GM08714 (cell line): ENCODE results near the gene MKLN1.
A peak's percentile ranks its signal among the peaks of the same experiment; 100 is the strongest.
"Not testable (repeated sequence)": the region's sequence is repeated elsewhere in the genome, so short reads cannot be mapped to it uniquely, and the experiment has no call there.

Source experiments
- H3K4me3 ChIP-seq: fragments of 200-500 bp; sonication (Bioruptor generic); 2 replicates; pipeline ENCODE4 v1.5.1; 2014; ENCODE audit warnings: mild to moderate bottlenecking, low read length, inconsistent platforms
- ZNF274 ChIP-seq: IDR thresholded peaks from 2 replicates; pipeline ENCODE4 v1.6.1; 2012; ENCODE audit warnings: mild to moderate bottlenecking, low read depth, low read length

MKLN1 gene

GRCh38 chr7:131425992-131426391 lies 98.3 kb downstream of the MKLN1 start:
- H3K4me3 ChIP-seq = no peak overlapping the region
- no peak for TF ChIP-seq ZNF274

DNA sequence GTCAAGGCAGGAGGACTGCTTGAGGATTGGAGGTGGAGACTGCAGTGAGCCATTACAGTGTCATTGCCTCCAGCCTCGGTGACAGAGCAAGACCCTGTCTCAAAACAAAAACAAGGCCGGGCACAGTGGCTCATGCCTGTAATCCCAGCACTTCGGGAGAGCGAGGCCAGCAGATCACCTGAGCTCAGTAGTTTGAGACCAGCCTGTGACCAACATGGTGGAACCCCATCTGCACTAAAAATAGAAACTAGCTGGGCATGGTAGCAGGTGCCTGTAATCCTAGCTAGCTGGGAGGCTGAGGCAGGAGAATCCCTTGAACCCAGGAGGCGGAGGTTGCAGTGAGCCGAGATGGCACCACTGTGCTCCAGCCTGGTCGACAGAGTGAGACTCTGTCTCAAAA lies 103.2 kb downstream of the MKLN1 start:
- not testable (repeated sequence) for H3K4me3 ChIP-seq

DNA sequence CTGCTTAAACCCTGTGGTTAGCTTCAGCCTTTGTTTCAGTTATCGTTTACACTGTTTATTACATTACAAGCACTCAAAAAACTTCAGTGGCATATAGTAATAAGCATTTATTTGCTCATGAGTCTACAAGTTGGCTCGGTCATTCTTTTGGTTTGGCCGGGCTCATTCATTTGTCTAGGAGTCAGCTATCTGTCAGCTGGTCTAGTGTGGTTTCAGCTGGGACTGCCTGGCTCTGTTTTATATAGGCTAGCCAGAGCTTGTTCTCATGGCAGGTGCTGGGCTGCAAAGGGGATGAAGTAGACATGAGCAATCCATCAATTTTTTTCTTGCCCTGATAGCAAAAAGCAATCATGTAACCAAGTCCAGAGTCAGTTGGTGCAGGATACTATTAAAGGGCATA lies 103.6 kb downstream of the MKLN1 start:
- H3K4me3 ChIP-seq = no peak overlapping the region
- TF ChIP-seq ZNF274 = no peak

DNA sequence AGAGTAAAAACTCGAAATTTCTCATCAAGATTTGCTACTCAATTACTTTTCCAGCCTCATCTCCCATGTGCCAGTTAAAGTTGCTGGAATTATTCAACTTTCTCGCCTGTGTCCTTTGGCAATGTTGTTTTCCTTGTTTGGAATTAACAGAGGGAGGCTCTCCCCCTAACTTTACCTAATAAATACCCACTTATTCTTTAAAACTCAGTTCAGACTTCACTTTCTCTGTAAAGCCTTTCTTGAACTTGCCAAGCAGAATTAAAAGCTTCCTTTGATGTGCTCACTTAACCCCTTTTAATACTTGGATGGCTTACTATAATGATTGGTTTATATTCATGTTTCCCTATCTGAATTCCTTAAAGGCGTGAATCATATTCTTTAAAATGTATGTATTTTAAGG lies 104.1 kb downstream of the MKLN1 start:
- no peak overlapping the region for H3K4me3 ChIP-seq
- no peak for TF ChIP-seq ZNF274

DNA sequence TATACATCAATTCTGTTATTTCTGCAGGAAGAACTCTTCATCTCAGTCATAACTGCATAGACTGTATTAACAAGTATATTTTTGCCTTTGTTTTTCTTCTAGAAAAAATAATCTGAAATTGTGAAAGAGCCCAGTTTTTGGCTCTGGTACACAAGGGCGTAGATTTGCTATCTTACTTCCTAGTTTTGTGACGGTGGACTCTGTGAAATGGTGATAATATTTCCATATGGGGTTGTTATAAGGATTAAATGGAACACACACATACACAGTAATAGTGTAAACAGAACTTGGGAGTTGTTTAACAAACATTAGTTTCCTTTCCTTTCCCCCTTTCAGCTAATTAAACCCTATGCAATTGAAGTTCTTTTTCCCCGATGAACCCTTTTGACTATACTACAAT lies 108.7 kb downstream of the MKLN1 start:
- no peak for TF ChIP-seq ZNF274
- H3K4me3 ChIP-seq = no peak overlapping the region

DNA sequence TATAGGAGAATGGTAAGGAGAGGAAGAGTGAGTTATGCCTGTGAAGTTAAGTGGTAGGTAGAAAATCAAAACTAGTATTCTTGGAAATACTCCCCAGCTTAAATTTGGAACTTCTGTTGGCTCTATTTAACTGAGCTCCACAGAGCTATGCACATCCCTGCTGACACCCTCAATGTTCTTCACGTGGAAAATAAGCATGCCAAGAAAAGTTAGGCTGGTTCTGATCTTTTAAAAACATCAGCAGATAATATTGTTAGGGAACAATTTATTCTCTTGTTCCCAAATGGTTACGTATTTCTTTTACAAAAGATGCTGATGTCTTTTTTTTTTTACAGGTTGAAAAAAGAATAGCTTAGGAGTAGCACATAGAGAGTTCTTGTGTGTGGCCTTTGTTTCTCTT lies 111.3 kb downstream of the MKLN1 start:
- H3K4me3 ChIP-seq = no peak overlapping the region
- TF ChIP-seq ZNF274 = no peak

GRCh38 chr7:131443496-131443895 lies 115.8 kb downstream of the MKLN1 start:
- TF ChIP-seq ZNF274 = no peak
- no peak overlapping the region for H3K4me3 ChIP-seq

DNA sequence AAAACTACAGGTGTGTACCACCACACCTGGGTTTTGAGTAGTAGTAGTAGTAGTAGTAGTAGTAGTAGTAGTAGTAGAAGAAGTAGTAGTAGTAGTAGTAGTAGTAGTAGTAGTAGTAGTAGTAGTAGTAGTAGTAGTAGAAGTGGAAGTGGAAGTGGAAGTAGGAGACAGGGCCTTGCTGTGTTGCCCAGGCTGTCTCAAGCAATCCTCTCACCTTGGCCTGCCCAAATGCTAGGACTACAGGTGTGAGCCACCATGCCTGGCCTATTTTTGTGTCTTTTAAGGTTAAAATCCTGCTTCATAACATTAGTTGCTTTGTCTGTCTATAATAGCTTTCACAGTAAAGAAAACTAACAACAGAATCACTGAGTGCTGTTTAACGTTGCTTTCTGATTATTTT lies 117.0 kb downstream of the MKLN1 start:
- no peak overlapping the region for H3K4me3 ChIP-seq
- TF ChIP-seq ZNF274 = no peak

DNA sequence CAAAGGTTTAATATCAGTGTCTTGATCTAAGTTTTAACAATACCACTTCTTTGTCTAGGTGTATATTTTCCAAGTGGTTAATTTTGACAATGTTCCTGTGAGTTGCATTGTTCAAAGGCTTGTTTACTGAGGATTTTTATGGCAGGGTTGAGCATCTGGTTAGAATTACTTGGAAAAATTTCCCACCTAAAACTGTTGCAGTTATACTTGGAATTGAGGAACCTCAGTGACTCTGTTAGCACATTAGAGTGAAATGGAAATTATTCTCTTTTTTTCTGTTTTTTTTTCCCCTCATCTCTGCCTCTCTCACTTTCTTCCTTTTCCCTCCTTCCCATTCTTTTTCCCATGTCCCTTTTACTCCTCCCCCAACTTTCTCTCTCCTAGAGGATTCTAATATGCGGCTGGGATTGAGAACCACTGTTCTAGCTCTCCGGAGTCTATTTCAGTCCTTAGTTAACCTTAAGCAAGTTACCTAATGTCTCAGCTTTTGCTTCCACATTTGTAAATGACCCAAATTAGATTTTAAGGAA lies 121.8 kb downstream of the MKLN1 start:
- H3K4me3 ChIP-seq = no peak overlapping the region
- TF ChIP-seq ZNF274 = no peak

DNA sequence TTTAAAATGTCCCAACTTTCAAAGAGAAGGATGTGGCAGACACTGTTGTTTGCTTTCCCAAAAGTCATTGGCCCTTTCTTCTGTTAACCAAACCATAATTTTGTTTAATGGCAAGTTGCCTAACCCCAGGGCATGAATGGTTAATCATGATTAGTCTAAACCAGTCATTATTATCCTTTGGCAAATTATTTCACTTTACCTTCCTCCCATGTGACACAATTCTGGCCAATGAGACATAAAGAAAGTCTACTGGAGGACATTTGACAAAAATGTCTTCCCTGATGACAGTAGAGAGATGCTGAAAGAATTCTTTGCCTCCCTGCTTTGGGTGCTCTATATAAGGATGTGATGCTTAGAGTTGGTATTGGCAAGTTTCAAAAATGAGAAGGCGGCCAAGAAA lies 126.8 kb downstream of the MKLN1 start:
- TF ChIP-seq ZNF274 = no peak
- no peak overlapping the region; the same call in 1 of the 2 replicates for H3K4me3 ChIP-seq

- H3K4me3 ChIP-seq = no peak overlapping the region; the same call in 1 of the 2 replicates
- no peak for TF ChIP-seq ZNF274
Observed at GRCh38 chr7:131455001-131455400, 127.3 kb downstream of the MKLN1 start.

DNA sequence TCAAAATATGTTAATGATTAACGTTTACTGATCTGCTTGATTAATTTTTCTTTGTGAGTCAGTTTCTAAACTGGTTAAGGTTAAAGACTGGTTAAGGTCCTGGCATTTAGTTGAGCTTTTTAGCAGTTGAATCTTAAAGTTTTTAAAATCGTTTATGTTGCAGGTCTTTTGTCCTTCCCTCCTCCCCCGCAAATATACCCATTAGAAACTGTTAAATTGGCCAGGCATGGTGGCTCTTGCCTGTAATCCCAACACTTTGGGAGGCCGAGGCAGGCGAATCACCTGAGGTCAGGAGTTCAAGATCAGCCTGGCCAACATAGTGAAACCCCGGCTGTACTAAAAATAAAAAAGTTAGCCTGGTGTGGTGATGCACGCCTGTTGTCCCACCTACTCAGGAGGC lies 127.9 kb downstream of the MKLN1 start:
- H3K4me3 ChIP-seq = peak overlapping the region; percentile 44; the same call in 1 of the 2 replicates
- no peak for TF ChIP-seq ZNF274

DNA sequence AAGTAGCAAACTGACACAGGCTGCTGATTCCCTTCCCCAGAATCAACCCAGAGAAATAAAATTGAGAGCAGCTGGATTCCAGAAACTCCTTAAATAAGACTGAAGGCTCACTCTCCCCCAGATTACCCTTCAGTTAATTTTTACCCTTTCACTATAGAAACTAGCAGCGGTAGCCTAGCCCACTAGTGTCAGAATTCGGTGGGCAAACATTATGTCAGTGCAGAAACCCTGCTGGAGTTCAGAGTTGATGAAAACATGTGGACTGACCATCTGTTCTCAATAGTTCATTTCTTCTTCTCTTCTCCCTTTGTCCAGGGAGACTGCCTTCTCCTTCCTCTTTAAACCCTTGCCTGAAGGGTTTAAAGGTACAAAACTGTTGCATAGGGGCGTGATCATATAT lies 128.7 kb downstream of the MKLN1 start:
- no peak for TF ChIP-seq ZNF274
- H3K4me3 ChIP-seq = no peak overlapping the region

DNA sequence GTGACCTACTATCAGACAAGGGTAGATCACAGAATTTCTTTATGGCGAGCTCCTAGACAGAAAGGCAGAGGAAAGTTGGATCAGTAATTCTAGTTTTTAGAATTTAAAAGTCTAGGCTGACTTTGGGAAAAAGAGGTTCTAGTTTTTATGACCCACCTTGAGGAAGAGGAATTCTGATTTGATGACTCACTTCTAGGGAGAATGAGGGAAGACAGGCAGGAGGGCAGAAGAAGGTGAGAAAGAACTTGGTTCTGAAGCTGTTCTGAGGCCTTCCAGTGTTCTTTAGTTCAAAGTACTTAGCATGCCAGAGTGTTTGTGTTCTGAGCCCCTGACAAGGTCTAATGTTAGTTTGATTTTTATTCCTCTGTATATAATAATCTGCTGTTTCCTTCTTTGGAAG lies 131.6 kb downstream of the MKLN1 start:
- no peak overlapping the region for H3K4me3 ChIP-seq
- TF ChIP-seq ZNF274 = no peak

DNA sequence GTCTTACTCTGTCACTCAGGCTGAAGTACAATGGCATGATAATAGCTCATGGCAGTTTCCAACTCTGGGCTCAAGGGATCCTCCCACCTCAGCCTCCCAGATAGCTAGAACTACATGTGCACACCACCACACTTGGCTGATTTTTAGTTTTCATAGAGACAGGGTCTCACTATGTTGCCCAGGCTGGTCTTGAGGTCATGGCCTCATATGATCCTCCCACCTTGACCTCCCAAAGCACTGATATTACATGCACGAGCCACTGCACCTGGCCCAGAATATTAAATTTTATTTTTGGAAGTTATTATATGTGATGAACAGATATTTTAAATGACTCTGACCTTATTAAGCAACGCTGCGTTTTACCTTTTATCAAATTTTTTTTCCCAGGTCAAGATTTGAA lies 134.4 kb downstream of the MKLN1 start:
- H3K4me3 ChIP-seq = no peak overlapping the region
- no peak for TF ChIP-seq ZNF274

GRCh38 chr7:131462715-131463114 lies 135.0 kb downstream of the MKLN1 start:
- H3K4me3 ChIP-seq = not testable (repeated sequence)

DNA sequence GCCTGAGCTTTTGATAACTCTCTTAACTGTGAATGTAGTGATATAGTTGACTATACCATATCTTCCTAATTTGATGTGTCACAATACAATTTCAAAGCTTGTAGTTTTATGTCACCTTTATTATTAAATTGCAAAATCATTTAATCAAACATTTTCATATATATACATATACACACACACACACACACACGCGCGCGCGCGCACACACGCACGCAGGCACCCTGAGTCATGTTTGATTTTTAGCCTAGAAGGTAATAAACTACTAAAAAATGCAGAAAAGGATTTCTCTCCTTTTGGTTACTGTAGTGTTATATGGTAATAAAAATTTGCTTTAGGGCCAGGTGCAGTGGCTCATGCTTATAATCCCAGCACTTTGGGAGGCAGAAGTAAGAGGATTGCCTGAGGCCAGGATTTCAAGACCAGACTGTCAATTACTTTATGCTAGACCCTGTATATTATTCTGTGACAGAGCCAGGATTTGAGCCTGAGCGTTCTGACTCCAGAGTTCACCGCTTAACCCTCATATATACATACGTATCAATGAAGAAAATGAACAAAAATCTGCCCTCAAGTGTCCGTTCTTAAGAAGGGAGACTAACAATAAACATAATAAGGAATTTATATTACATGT lies 139.2 kb downstream of the MKLN1 start:
- no peak for TF ChIP-seq ZNF274
- no peak overlapping the region for H3K4me3 ChIP-seq
